Colon (tissue), 2 donors: ENCODE data around the gene EPHB2.

Experiments
- FAIRE-seq: peaks from 2 replicates; lab custom pipeline; 2012; peaks lifted over from hg19 to GRCh38; lab: Jason Lieb, UNC
- donor health status: control.
- donor health status: control.

Gene EPHB2

GRCh38 chr1:22780696-22781095 is 70.1 kb downstream of the EPHB2 start:
- no peak for FAIRE-seq

- no peak for FAIRE-seq
These were observed 70.8 kb downstream of the EPHB2 start for GRCh38 chr1:22781483-22781882.

GRCh38 chr1:22782406-22782805 is 71.8 kb downstream of the EPHB2 start:
- no peak for FAIRE-seq

GRCh38 chr1:22784317-22784716 is 73.7 kb downstream of the EPHB2 start:
- no peak for FAIRE-seq

- no peak for FAIRE-seq
These were observed 74.1 kb downstream of the EPHB2 start for GRCh38 chr1:22784737-22785136.

GRCh38 chr1:22786101-22786500 is 75.5 kb downstream of the EPHB2 start:
- FAIRE-seq: no peak

- FAIRE-seq: no peak
These were observed 76.3 kb downstream of the EPHB2 start for GRCh38 chr1:22786719-22787489.

GRCh38 chr1:22787636-22788035 is 77.0 kb downstream of the EPHB2 start:
- FAIRE-seq: no peak

GRCh38 chr1:22788254-22788661 is 77.6 kb downstream of the EPHB2 start:
- no peak for FAIRE-seq

GRCh38 chr1:22789356-22789994 is 78.8 kb downstream of the EPHB2 start:
- FAIRE-seq: no peak

GRCh38 chr1:22790232-22791008 is 79.8 kb downstream of the EPHB2 start:
- FAIRE-seq: no peak

- FAIRE-seq: no peak
These were observed 81.2 kb downstream of the EPHB2 start for GRCh38 chr1:22791831-22792347.

- FAIRE-seq: no peak
These were observed 81.9 kb downstream of the EPHB2 start for GRCh38 chr1:22792396-22793160.

GRCh38 chr1:22793647-22794046 is 83.0 kb downstream of the EPHB2 start:
- no peak for FAIRE-seq

GRCh38 chr1:22794647-22795365 is 84.2 kb downstream of the EPHB2 start:
- no peak for FAIRE-seq

GRCh38 chr1:22795366-22795714 is 84.7 kb downstream of the EPHB2 start:
- no peak for FAIRE-seq

- no peak for FAIRE-seq
These were observed 86.0 kb downstream of the EPHB2 start for GRCh38 chr1:22796642-22797041.

- no peak for FAIRE-seq
These were observed 87.4 kb downstream of the EPHB2 start for GRCh38 chr1:22798083-22798482.

- no peak for FAIRE-seq
These were observed 89.3 kb downstream of the EPHB2 start for GRCh38 chr1:22799971-22800370.

- no peak for FAIRE-seq
These were observed 90.0 kb downstream of the EPHB2 start for GRCh38 chr1:22800629-22801028.

GRCh38 chr1:22801347-22801746 is 90.7 kb downstream of the EPHB2 start:
- no peak for FAIRE-seq
